Measurements from ENCODE around the gene UBE2F.

The UBE2F gene, protein sequence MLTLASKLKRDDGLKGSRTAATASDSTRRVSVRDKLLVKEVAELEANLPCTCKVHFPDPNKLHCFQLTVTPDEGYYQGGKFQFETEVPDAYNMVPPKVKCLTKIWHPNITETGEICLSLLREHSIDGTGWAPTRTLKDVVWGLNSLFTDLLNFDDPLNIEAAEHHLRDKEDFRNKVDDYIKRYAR

DNA sequence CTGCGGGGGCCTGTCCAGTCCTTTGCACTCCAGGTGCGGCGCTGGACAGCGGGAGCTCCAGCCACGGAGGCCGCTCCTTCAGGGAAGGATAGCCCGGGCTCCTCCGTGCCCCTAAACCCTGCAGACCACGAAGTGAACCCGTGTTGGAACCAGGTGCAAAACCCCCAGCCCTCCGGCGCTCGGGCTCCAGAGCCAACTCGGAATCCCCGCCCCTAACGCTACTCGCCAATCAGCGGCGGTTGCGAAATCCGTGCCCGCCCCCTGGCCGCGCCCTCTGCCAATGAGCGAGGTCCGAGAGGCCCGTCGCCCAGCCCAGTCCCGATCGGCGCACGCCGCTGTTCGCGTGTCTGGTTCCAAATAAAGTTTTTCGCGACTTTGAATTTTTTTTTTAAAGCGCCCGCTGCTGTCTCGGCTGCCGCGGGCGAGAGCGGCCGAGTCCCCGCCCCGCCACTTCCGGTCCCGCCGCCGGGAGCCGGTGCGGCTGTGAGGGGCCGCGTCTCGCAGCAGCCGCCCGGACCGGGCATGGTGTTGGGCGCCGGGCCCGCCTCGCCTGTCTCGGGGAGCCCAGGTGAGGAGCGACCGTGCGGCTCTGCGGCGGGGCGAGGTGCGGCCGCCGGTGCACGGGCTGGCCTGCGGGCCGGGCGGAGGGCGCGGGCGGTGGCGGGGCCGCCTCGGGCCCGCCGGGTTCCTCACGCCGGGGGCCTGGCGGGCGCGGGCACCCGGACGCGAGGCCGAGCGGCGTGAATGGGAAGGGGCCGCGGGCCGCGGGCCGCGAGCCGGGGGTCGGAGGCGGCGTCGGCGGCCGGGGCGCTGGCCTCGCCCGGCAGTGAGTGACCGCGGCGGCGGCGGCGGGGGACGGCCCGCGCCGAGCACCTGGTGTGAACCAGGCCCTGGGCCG, at the start of gene UBE2F:
Gene UBE2F, plus strand, starts transcription at position 450 of the 898 bp plus-strand sequence. CDS start 6,094 bp downstream, outside the sequence.
- peak in 55 of 56 donors; percentile 74 to 98 (median 95) for DNase-seq

DNA sequence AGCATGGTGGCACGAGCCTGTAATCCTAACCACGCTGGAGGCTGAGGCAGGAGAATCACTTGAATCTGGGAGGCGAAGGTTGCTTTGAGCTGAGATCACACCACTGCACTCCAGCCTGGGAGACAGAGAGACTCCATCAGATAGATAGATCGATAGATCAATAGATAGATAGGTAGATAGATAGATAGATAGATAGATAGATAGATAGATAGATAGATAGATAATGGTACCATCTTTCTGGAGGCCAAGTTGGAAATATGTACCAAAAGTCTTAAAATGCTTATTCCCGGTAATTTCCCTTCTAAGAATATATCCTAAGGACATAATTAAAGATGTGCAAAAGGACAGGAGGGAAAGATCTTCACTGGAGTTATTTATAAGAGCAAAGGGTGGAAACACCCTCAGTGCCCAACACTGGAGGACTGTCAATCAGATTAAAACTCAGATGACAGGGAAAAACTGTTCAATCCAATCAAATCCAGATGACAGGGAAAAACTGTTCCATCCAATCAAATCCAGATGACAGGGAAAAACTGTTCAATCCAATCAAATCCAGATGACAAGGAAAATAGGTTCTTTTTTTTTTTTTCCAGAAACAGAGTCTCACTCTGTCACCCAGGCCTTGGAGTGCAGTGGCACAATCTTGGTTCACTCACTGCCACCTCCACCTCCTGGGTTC, 49.0 kb upstream of the UBE2F start:
- no peak for DNase-seq

DNA sequence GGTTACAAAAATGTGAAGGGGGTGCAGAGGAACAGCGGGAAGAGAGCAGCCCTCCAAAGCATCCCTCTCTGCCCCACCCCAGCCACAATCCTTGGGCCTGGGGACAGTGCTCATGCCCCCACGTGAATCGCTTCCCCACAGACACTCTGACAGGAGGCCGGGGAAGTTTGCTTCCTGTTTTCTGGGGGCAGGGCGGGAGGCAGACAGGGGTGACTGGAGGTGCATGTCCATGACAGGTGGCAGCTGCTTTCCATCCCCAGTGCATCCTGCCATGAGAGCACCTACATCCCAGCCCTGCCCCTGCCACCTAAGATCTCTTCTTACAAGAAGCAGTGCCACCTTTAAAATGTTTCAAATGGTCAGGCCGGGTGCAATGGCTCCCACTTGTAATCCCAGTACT, 47.2 kb upstream of the UBE2F start:
- DNase-seq, result peak in 3 of 56 donors; percentile 14 to 26 (median 17)

DNA sequence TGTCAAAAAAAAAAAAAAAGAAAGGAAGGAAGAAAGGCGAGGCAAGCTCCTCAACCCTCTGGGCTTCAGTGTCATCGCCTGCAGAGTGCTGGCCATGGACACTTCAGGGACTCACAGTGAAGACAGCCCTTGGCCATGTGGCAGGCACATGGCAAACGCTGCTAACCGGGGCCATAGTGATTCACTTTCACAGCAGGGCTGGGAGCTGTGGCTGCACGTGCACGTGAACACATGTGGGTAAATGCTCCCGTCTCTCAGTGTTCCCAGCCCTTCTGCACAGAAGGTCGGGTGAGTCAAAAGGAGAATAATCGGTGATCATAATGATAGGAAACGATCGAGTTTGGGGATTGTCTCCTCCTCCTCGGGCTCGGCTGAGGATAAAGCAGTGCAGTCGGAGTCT, 46.1 kb upstream of the UBE2F start:
- DNase-seq, result no peak

DNA sequence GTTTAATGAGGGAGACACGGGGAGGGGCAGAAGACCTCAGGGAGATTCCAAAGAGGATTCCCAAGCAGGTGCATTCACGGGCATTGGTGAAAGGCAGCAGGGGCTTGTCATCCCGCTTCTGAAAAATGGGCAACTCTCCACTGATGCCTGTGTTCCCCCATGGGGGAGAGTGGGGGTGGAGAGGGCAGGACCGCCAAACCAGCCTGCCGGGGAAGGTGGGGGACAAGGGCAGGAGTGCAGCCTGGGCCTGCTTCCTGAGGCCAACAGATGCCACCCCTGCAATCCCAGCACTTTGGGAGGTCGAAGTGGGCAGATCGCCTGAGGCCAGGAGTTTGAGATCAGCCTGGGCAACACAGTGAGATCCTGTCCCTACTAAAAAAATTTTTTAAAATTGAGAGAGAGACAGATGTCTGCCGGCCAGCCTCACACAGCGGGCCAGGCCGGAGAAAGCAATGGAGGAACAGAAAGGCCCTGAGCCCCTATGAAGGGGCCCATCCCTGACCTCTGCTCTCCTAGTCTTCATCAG, 44.8 kb upstream of the UBE2F start:
- no peak for DNase-seq

DNA sequence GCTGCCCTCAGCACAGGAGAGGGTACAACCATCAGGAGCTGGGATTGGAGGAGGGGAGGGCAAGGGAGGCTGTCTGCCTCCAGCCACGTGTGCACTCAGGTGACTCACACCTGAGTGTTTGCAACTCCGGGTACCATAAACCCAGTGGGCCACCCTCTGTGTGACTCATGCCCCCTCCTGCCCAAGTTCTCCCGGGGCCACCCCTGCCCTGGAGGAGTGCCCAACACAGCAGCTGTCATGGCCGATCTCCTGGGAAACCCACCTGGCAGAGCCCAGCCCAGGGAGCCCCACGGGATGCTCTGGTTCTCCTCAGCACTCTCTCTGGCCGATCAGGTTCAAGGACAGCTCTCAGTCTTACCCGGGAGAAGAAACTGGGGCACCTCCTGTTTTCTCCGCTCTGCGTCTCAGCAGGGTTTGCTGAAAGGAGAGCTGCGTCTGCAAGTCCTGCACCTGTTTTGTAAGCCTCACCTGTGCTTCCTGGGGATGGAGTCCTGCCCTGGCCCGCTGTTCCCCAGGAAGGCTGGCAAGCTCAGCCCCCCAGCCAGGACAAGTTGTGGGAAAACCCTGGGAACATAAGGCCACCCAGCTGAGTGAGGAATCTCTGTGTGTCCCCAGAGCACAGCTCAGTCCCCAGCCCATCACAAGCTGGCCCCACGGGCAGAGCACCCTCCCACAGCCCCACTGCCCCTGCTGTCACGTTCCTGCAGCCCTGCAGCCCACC, 44.0 kb upstream of the UBE2F start:
- DNase-seq, result no peak

DNA sequence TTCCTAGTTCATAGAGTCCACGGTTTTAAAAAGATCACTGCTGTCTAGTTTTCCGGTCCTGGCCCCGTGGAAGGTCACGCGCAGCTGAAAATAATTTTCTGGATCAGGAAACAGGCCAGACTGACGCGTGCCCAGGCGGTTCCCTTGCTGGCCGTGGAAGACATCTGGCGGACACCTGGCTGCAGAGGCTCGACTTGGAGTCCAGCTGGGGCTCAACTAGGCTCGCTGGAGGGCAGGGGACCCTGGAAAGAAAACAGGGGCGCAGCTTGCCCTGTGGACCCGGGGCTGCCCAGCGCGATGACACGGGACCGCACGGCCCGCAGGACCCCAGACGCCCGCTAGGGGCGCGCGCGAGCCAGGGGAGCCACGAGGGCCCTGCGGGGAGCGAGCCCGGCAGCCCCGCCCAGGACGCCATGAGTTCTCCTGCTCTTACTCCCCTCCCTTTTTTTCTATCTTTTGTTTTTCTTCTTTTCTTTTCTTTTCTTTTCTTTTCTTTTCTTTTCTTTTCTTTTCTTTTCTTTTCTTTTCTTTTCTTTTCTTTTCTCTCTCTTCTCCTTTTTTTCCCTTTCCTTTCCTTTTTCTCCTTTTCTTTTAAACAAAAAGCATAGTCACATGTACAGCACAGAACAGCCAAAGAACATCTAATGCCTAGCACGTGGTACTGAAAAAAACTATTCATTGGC, 43.2 kb upstream of the UBE2F start:
- peak in 20 of 56 donors; percentile 6 to 60 (median 25) for DNase-seq

DNA sequence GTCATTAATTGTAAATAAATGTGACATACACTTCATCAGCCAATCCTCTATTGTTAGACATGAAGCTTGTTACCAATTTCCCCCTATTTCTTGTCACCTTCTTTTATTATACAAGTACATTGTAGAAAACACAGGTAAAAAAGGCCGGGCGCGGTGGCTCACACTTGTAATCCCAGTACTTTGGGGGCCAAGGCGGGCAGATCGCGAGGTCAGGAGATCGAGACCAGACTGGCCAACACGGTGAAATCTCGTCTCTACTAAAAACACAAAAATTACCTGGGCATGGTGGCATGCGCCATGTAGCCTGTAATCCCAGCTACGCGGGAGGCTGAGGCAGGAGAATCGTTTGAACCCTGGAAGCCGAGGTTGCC, 42.7 kb upstream of the UBE2F start:
- no peak for DNase-seq

DNA sequence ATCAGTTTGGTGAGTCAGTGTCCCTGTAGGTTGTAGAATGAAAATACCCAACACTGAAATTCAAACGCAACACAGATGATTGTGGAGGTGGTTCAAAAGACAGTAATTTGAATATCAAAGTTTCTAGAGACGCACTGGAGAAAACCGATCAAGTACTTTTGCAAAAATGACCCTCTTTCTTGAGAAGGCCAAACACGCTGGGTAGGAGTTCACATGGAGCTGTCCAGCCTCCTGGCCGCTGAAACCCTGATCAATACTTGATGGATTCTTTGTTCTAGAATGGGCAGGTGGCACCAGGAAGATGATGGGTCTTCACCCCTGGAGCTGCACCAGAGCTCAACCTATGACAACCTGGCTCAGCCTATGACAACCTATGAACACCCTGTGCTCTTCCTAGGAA, 39.7 kb upstream of the UBE2F start:
- DNase-seq, result no peak

DNA sequence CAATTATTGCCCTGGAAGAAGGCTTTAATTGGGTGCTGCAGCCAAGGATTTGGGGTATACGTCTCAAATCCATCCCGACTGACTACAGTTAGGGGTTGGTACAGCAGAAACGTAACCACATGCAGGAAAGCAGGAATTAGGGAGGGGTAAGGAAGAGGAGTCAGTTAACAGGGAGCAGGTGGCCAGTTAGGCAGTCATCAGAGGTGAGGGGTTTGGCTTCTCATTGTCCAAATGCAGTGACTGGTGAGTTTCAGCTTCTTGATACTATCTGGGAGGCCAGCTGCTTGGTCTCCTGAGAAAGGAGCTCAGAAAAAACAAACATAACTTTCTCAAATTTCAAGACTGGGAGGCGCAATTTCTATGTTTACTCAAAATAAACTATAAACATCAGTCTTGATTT, 38.8 kb upstream of the UBE2F start:
- DNase-seq, result no peak

DNA sequence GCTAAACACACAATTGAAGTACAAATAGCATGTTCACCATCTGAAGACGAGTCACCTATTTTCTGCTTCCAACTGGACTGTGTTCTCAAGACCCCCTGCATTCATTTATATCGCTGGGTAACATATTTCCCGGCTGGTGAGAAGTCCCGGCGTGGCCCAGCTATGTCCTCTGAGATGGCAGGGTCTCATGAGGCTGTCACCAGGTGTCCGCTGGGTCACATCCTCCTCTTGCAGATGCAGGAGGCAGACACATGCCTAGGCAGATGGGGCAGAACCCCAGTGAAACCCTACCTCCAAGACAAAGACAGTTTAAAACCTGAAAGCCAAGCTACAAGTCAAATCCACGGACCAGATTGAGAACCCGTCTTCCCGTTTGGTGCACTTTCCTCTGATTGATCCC, 36.8 kb upstream of the UBE2F start:
- no peak for DNase-seq

DNA sequence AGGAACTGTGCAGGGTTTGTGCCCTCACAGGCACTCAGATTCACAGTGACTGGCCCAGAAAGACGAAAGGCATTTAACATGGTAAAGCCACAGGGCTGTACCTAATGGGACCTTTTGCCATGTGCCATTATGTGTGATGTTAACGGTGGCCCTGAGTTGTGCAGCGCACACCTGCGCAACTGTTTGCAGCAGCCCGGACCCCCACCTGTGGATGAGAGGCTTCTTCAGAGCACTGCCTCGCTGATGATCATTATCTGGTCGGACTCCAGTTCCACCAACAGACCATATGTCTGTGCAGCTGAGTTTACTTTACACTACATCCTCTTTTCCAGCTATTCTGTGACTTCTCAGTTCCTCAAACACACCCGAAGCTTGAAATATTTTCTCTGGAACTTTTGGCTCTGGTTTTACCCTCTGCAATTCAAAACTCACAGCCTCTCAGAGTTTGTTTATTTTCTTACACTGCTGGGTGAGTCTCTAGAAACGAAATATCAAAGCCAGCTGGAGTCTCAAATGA, 35.6 kb upstream of the UBE2F start:
- no peak for DNase-seq

DNA sequence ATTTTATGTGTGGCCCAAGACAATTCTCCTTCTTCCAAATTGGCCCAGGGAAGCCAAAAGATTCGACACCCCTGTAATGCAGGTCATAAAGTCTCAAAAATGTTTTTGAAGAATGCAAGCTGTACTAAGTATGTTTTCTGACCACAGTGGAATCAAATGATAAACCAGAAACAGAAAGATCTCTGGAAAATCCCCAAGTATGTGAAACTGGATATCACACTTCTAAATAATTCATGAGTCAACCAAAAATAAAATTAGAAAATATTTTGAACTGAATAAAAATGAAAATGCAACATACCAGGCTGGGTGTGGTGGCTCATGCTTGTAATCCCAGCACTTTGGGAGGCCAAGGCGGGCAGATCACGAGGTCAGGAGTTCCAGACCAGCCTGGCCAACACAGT, 34.1 kb upstream of the UBE2F start:
- no peak for DNase-seq

DNA sequence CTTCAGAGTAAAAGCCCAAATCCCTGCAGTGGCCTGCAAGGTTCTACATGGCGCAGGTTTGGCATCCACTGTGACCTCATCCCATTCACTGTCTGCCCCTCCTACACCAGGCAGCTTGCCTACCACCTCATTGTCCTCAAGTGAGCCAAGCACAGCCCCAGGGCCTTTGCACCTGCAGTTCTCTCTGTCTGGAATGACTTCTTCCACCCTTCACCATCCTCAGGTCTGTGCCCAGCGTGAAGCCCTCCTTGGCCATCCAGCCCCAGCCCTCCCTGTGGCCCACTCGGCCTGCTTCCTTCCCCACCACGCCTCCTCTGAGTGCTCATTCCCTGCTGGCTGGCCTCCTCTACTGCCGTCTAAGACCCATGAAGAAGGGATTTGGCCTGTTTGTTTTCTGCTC, 32.6 kb upstream of the UBE2F start:
- DNase-seq, result no peak

DNA sequence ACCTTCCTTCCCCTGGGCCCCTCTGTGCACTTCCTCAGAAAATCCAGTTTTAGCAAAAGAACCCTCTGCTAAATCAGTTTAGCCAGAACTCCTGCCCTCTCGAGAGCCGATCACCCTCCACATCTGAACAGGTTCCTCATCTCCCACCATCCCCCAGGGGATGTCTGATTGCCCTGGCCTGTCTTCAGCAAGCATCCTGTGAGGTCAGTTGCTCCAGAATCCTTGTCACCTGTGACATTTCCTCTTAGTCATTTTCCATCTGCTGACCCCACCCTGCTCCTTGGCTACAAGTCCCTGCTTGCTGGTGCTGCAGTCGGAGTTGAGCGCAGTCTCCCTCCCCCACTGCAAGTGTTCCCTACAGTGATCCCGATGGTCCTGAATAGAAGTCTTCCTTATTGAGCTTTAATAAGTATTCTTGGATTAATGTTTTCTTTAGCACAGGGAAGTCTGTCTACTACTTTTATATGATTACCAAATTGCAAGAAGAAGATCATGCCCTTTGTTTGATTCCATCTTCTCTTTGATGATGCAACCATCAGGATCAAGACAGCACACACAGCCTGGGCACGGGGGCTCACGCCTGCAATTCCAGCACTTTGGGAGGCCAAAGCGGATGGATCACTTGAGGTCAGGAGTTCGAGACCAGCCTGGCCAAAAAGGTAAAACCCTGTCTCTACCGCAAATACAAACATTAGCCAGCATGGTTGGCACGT, 30.9 kb upstream of the UBE2F start:
- no peak for DNase-seq

DNA sequence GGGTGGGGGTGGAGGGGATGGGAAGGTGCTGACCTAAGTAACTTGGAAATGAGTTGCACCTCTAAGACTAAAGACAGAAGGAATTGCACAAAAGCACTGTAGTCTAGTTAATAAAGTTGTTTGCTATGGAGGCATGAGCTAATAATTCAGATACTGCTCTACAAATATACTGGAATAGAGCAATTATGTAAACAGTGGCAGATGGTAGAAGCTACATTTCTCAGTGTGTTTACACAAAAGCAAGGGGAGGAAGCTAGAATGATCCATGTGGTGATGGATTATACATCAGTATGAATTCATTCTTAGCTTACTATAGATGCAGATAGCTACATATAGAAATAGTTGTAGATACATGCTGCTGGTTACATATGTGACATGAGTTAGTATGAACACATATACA, 27.6 kb upstream of the UBE2F start:
- no peak for DNase-seq

DNA sequence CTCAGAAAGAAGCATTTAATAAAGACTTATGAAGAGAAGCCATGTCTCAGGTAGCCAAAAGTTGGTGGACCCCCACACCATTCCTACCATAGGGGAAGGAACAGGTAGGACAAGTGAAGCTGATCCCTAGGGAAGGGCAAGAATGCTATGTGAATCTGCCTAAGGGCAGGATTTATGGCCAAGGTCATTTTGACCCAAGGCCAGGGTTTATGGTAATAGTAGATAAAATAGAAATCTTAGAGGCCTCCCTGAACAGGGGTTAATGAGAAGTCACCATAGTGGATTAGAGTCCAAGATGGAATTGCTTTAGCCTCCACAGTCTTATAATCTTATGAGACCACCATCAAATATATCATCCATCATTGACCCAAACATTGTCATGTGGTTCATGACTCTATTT, 26.0 kb upstream of the UBE2F start:
- DNase-seq, result no peak

DNA sequence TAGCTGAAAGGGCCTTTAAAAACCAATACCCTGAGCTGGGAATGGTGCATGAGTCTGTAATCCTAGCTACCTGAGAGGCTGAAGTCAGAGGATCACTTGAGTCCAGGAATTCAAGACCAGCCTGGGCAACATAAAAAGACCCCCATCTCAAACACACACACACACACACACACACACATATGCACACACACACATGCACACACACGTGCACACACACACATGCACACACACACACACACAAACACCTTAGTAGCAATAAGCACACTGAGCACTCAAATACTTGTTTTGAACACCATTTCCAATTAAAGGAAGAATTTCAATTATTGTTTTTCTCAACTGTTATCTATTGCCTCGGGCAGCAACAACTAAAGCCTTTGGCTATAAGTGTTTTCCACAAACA, 25.6 kb upstream of the UBE2F start:
- no peak for DNase-seq

DNA sequence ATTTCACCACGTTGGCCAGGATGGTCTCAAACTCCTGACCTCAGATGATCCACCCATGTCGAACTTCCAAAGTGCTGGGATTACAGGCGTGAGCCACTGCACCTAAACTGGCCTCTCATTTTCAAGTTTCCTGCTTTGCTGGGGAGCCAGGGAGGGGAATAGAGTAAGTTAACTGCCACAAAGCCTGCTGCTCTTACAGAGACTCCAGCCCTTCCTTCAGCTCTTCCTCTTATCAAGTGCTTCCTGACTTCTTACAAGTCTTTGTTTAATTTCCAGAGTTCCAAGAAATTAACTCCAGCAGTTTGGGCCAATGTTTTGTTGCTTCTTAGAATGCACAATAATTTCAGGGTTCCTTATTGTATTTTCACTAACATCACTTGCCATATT, 24.3 kb upstream of the UBE2F start:
- no peak for DNase-seq

Data from nucleus accumbens (tissue), 56 donors.